ENCODE measurements around the gene RAB3IL1.
A peak's percentile ranks its signal among the peaks of the same experiment; 100 is the strongest.

RAB3IL1 gene

GRCh38 chr11:61900251-61900650 is 17.1 kb downstream of the RAB3IL1 start:
- no CpG with 5 or more reads among the region's 17 CpGs for WGBS, 2 donors (ENCODE audit: extremely low coverage in 2 of 2, insufficient read length in 2 of 2, insufficient replicate concordance in 1 of 2)
- Histone ChIP-seq H3K27me3 (ENCODE audit: control insufficient read depth in 3 of 3, insufficient read depth in 3 of 3, low read depth in 1 of 3, low read length in 3 of 3) (no peaks in the 10 kb centered on the region), H3K4me1 (ENCODE audit: control insufficient read depth in 2 of 2, insufficient read depth in 1 of 2, low read depth in 1 of 2, low read length in 2 of 2) (peaks cover 7 to 10% of the 10 kb centered on the region in 2 donors), H2BK15ac (ENCODE audit: low read length) (no peak overlapping the region), H3K4me3 (ENCODE audit: low read length in 2 of 2) (no peak overlapping the region), H3K27ac (replicated peaks; ENCODE audit: low read length) (no peak overlapping the region), H4K8ac (ENCODE audit: low read depth, low read length) (no peak overlapping the region), H2AFZ (ENCODE audit: low read length) (no peak overlapping the region), H3K36me3 (replicated peaks in 1 of 2; ENCODE audit: control insufficient read depth in 2 of 2, insufficient read depth in 2 of 2, low read length in 2 of 2) (no peaks in the 10 kb centered on the region), H3K79me1 (ENCODE audit: low read depth, low read length) (peaks cover 2% of the 10 kb centered on the region), H3K9ac (ENCODE audit: low read depth, low read length, poor library complexity) (no peak overlapping the region), H2BK12ac (ENCODE audit: low read length) (no peak overlapping the region), H2AK5ac (ENCODE audit: low read depth, low read length) (no peak overlapping the region), H3K14ac (ENCODE audit: low read length) (no peak overlapping the region), H3K9me3 (replicated peaks in 1 of 2; ENCODE audit: control insufficient read depth in 2 of 2, insufficient read depth in 1 of 2, low read depth in 1 of 2, low read length in 2 of 2) (no peaks in the 10 kb centered on the region), H2BK120ac (ENCODE audit: low read depth, low read length) (no peak overlapping the region), H2BK5ac (ENCODE audit: low read length) (no peak overlapping the region), H4K91ac (ENCODE audit: low read depth, low read length, poor library complexity) (no peak overlapping the region), H3K4ac (ENCODE audit: low read length) (no peak overlapping the region), H3K4me2 (ENCODE audit: insufficient read depth, low read length, poor library complexity, severe bottlenecking) (no peak overlapping the region), H3K18ac (ENCODE audit: low read length) (peak overlapping the region; percentile 36), H3K23ac (ENCODE audit: low read depth, low read length, poor library complexity) (peak overlapping the region; percentile 49)
- DNase-seq (ENCODE audit: low spot score): no peak

GRCh38 chr11:61899146-61899841 is 18.1 kb downstream of the RAB3IL1 start:
- Histone ChIP-seq H3K36me3 (replicated peaks in 1 of 2; ENCODE audit: control insufficient read depth in 2 of 2, insufficient read depth in 2 of 2, low read length in 2 of 2) (no peaks in the 10 kb centered on the region), H3K9ac (ENCODE audit: low read depth, low read length, poor library complexity) (no peak overlapping the region), H2AK5ac (ENCODE audit: low read depth, low read length) (peak overlapping the region; percentile 79), H3K4me1 (ENCODE audit: control insufficient read depth in 2 of 2, insufficient read depth in 1 of 2, low read depth in 1 of 2, low read length in 2 of 2) (peaks cover 0 to 5% of the 10 kb centered on the region in 2 donors), H3K79me1 (ENCODE audit: low read depth, low read length) (peaks cover 2% of the 10 kb centered on the region), H3K23ac (ENCODE audit: low read depth, low read length, poor library complexity) (no peak overlapping the region), H3K18ac (ENCODE audit: low read length) (peak overlapping the region; percentile 36), H2BK120ac (ENCODE audit: low read depth, low read length) (peak overlapping the region; percentile 74), H2BK15ac (ENCODE audit: low read length) (peak overlapping the region; percentile 95), H3K27me3 (ENCODE audit: control insufficient read depth in 3 of 3, insufficient read depth in 3 of 3, low read depth in 1 of 3, low read length in 3 of 3) (no peaks in the 10 kb centered on the region), H2BK5ac (ENCODE audit: low read length) (peak overlapping the region; percentile 89), H3K4me2 (ENCODE audit: insufficient read depth, low read length, poor library complexity, severe bottlenecking) (no peak overlapping the region), H3K14ac (ENCODE audit: low read length) (no peak overlapping the region), H2AFZ (ENCODE audit: low read length) (peak overlapping the region; percentile 74), H3K9me3 (replicated peaks in 1 of 2; ENCODE audit: control insufficient read depth in 2 of 2, insufficient read depth in 1 of 2, low read depth in 1 of 2, low read length in 2 of 2) (no peaks in the 10 kb centered on the region), H4K91ac (ENCODE audit: low read depth, low read length, poor library complexity) (no peak overlapping the region), H2BK12ac (ENCODE audit: low read length) (peak overlapping the region; percentile 76), H4K8ac (ENCODE audit: low read depth, low read length) (no peak overlapping the region), H3K4me3 (ENCODE audit: low read length in 2 of 2) (no peak overlapping the region), H3K4ac (ENCODE audit: low read length) (no peak overlapping the region), H3K27ac (replicated peaks; ENCODE audit: low read length) (no peak overlapping the region)
- DNase-seq (ENCODE audit: low spot score): peak; percentile 82
- no CpG with 5 or more reads among the region's 27 CpGs for WGBS, 2 donors (ENCODE audit: extremely low coverage in 2 of 2, insufficient read length in 2 of 2, insufficient replicate concordance in 1 of 2)

GRCh38 chr11:61898247-61898582 is 19.2 kb downstream of the RAB3IL1 start:
- Histone ChIP-seq H2BK15ac (ENCODE audit: low read length) (peak overlapping the region; percentile 95), H3K36me3 (replicated peaks in 1 of 2; ENCODE audit: control insufficient read depth in 2 of 2, insufficient read depth in 2 of 2, low read length in 2 of 2) (no peaks in the 10 kb centered on the region), H3K79me1 (ENCODE audit: low read depth, low read length) (no peaks in the 10 kb centered on the region), H3K4me3 (ENCODE audit: low read length in 2 of 2) (no peak overlapping the region), H2BK5ac (ENCODE audit: low read length) (peak overlapping the region; percentile 89), H3K27me3 (ENCODE audit: control insufficient read depth in 3 of 3, insufficient read depth in 3 of 3, low read depth in 1 of 3, low read length in 3 of 3) (no peaks in the 10 kb centered on the region), H3K4me2 (ENCODE audit: insufficient read depth, low read length, poor library complexity, severe bottlenecking) (no peak overlapping the region), H3K9me3 (replicated peaks in 1 of 2; ENCODE audit: control insufficient read depth in 2 of 2, insufficient read depth in 1 of 2, low read depth in 1 of 2, low read length in 2 of 2) (no peaks in the 10 kb centered on the region), H3K23ac (ENCODE audit: low read depth, low read length, poor library complexity) (peak overlapping the region; percentile 17), H4K8ac (ENCODE audit: low read depth, low read length) (peak overlapping the region; percentile 57), H3K27ac (replicated peaks; ENCODE audit: low read length) (no peak overlapping the region), H3K4ac (ENCODE audit: low read length) (no peak overlapping the region), H2BK12ac (ENCODE audit: low read length) (peak overlapping the region; percentile 52), H3K9ac (ENCODE audit: low read depth, low read length, poor library complexity) (peak overlapping the region; percentile 40), H3K4me1 (ENCODE audit: control insufficient read depth in 2 of 2, insufficient read depth in 1 of 2, low read depth in 1 of 2, low read length in 2 of 2) (peaks cover 0 to 1% of the 10 kb centered on the region in 2 donors), H2AFZ (ENCODE audit: low read length) (peak overlapping the region; percentile 61), H3K18ac (ENCODE audit: low read length) (peak overlapping the region; percentile 53), H3K14ac (ENCODE audit: low read length) (peak overlapping the region; percentile 47), H2BK120ac (ENCODE audit: low read depth, low read length) (peak overlapping the region; percentile 74), H4K91ac (ENCODE audit: low read depth, low read length, poor library complexity) (peak overlapping the region; percentile 43), H2AK5ac (ENCODE audit: low read depth, low read length) (peak overlapping the region; percentile 79)
- DNase-seq (ENCODE audit: low spot score): no peak
- WGBS, 2 donors (ENCODE audit: extremely low coverage in 2 of 2, insufficient read length in 2 of 2, insufficient replicate concordance in 1 of 2): no CpG with 5 or more reads among the region's 9 CpGs

GRCh38 chr11:61897387-61898246 is 19.7 kb downstream of the RAB3IL1 start:
- H3K4me1 ChIP-seq (ENCODE audit: control insufficient read depth in 2 of 2, insufficient read depth in 1 of 2, low read depth in 1 of 2, low read length in 2 of 2): peaks cover 0 to 1% of the 10 kb centered on the region in 2 donors
- H2BK5ac ChIP-seq (ENCODE audit: low read length): peak overlapping the region; percentile 89
- no peaks in the 10 kb centered on the region for H3K36me3 ChIP-seq (replicated peaks in 1 of 2; ENCODE audit: control insufficient read depth in 2 of 2, insufficient read depth in 2 of 2, low read length in 2 of 2)
- H2AFZ ChIP-seq (ENCODE audit: low read length): peak overlapping the region; percentile 61
- peak overlapping the region; percentile 52 for H4K8ac ChIP-seq (ENCODE audit: low read depth, low read length)
- no peak overlapping the region for H3K4ac ChIP-seq (ENCODE audit: low read length)
- H4K91ac ChIP-seq (ENCODE audit: low read depth, low read length, poor library complexity): no peak overlapping the region
- H2AK5ac ChIP-seq (ENCODE audit: low read depth, low read length): peak overlapping the region; percentile 79
- H2BK12ac ChIP-seq (ENCODE audit: low read length): peak overlapping the region; percentile 52
- H3K27me3 ChIP-seq (ENCODE audit: control insufficient read depth in 3 of 3, insufficient read depth in 3 of 3, low read depth in 1 of 3, low read length in 3 of 3): peaks cover 0 to 5% (median 0%) of the 10 kb centered on the region in 3 experiments
- peak overlapping the region; percentile 95 for H2BK15ac ChIP-seq (ENCODE audit: low read length)
- H3K79me1 ChIP-seq (ENCODE audit: low read depth, low read length): no peaks in the 10 kb centered on the region
- peak; percentile 74 for DNase-seq (ENCODE audit: low spot score)
- peak overlapping the region; percentile 74 for H2BK120ac ChIP-seq (ENCODE audit: low read depth, low read length)
- WGBS, 2 donors (ENCODE audit: extremely low coverage in 2 of 2, insufficient read length in 2 of 2, insufficient replicate concordance in 1 of 2): no CpG with 5 or more reads among the region's 17 CpGs
- no peak overlapping the region for H3K27ac ChIP-seq (replicated peaks; ENCODE audit: low read length)
- no peak overlapping the region for H3K4me3 ChIP-seq (ENCODE audit: low read length in 2 of 2)
- H3K23ac ChIP-seq (ENCODE audit: low read depth, low read length, poor library complexity): peak overlapping the region; percentile 55
- peak overlapping the region; percentile 71 for H3K9ac ChIP-seq (ENCODE audit: low read depth, low read length, poor library complexity)
- no peaks in the 10 kb centered on the region for H3K9me3 ChIP-seq (replicated peaks in 1 of 2; ENCODE audit: control insufficient read depth in 2 of 2, insufficient read depth in 1 of 2, low read depth in 1 of 2, low read length in 2 of 2)
- peak overlapping the region; percentile 74 for H3K18ac ChIP-seq (ENCODE audit: low read length)
- no peak overlapping the region for H3K4me2 ChIP-seq (ENCODE audit: insufficient read depth, low read length, poor library complexity, severe bottlenecking)
- no peak overlapping the region for H3K14ac ChIP-seq (ENCODE audit: low read length)
